Mesendoderm (in vitro differentiated cells): ENCODE data around the gene NBEAL1.
A peak's percentile ranks its signal among the peaks of the same experiment; 100 is the strongest.
"Not testable (repeated sequence)": the region's sequence is repeated elsewhere in the genome, so short reads cannot be mapped to it uniquely, and the experiment has no call there.

Experiments
- DNase-seq: peaks from one replicate; pipeline ENCODE4 v3.0.0; 2013
- H2AK5ac ChIP-seq: 2 replicates; pipeline ENCODE4 v1.6.1; 2013; ENCODE audit warnings: low read length, inconsistent platforms
- H2BK120ac ChIP-seq: 2 replicates; pipeline ENCODE4 v1.6.1; 2013; ENCODE audit warnings: low read depth, mild to moderate bottlenecking, low read length, moderate library complexity, mixed read lengths
- H2BK15ac ChIP-seq: replicated peaks from 2 replicates; pipeline ENCODE4 v1.6.1; 2013; ENCODE audit warnings: low read depth, mild to moderate bottlenecking, moderate library complexity
- H2BK5ac ChIP-seq: 2 replicates; pipeline ENCODE4 v1.6.1; 2013; ENCODE audit warnings: low read length, inconsistent platforms
- H3K18ac ChIP-seq: 2 replicates; pipeline ENCODE4 v1.6.1; 2013; ENCODE audit warnings: mild to moderate bottlenecking, low read length, mixed read lengths
- H3K23ac ChIP-seq: one replicate; pipeline ENCODE4 v1.6.1; 2013; ENCODE audit warnings: low read length
- H3K27ac ChIP-seq: 2 replicates; pipeline ENCODE4 v1.5.1; 2013; ENCODE audit warnings: low read depth, mild to moderate bottlenecking, inconsistent platforms, low read length, moderate library complexity
- H3K27me3 ChIP-seq: 2 replicates; pipeline ENCODE4 v1.6.1; 2013; ENCODE audit warnings: low read length, control low read depth, mild to moderate bottlenecking, inconsistent platforms; ENCODE audit not compliant: insufficient read depth, poor library complexity
- H3K36me3 ChIP-seq: 2 replicates; pipeline ENCODE4 v1.6.1; 2013; ENCODE audit warnings: low read length, inconsistent platforms; ENCODE audit not compliant: control insufficient read depth, insufficient read depth
- H3K4ac ChIP-seq: one replicate; pipeline ENCODE4 v1.6.1; 2013; ENCODE audit warnings: low read depth, mild to moderate bottlenecking, low read length, moderate library complexity
- H3K4me1 ChIP-seq: 2 replicates; pipeline ENCODE4 v1.6.1; 2013; ENCODE audit warnings: low read depth, low read length, inconsistent platforms; ENCODE audit not compliant: control insufficient read depth
- H3K4me2 ChIP-seq: 2 replicates; pipeline ENCODE4 v1.6.1; 2013; ENCODE audit warnings: low read length
- H3K4me3 ChIP-seq: 2 replicates; pipeline ENCODE4 v1.5.1; 2013; ENCODE audit warnings: mild to moderate bottlenecking, low read length
- H3K56ac ChIP-seq: one replicate; pipeline ENCODE4 v1.6.1; 2013; ENCODE audit warnings: low read length
- H3K79me1 ChIP-seq: 2 replicates; pipeline ENCODE4 v1.6.1; 2013; ENCODE audit warnings: low read length, inconsistent platforms
- H3K79me2 ChIP-seq: 2 replicates; pipeline ENCODE4 v1.6.1; 2013; ENCODE audit warnings: mild to moderate bottlenecking, low read length; ENCODE audit not compliant: control insufficient read depth, insufficient read depth
- H3K9ac ChIP-seq: 2 replicates; pipeline ENCODE4 v1.6.1; 2013; ENCODE audit warnings: low read length, inconsistent platforms
- H4K5ac ChIP-seq: one replicate; pipeline ENCODE4 v1.6.1; 2013; ENCODE audit warnings: low read length
- H4K8ac ChIP-seq: one replicate; pipeline ENCODE4 v1.6.1; 2013; ENCODE audit warnings: low read depth, mild to moderate bottlenecking, control low read depth, low read length, moderate library complexity
- WGBS: extraction: QIAGEN DNeasy Blood & Tissue Kit; methylation state at CpG from one replicate; pipeline ENCODE4 v1.1.7; 2013; ENCODE audit warnings: low lambda C conversion rate, missing lambda C conversion rate; ENCODE audit not compliant: insufficient coverage; ENCODE audit errors: extremely low coverage; 5-methylcytosine and 5-hydroxymethylcytosine counted together

NBEAL1 gene

DNA sequence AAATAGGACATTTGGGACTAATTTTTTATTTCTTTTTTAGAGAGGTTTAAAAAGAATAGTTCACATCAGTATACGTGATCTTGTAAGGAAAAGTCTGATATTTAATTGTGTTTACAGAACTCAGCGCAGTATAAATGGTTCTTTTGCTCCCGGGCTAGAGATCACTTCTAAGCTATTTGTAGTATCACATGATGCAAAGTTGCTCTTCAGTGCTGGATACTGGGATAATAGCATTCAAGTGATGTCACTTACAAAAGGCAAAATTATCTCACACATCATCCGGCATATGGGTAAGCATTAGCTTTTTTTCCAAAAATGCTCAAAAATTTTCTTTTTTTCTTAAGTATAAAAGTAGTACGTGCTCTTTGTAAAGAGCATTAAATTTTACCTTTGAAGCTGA lies 186.8 kb downstream of the NBEAL1 start:
- H3K9ac ChIP-seq: no peak overlapping the region
- H3K4me2 ChIP-seq: no peak overlapping the region
- H3K18ac ChIP-seq: no peak overlapping the region
- H3K4me3 ChIP-seq: no peak overlapping the region
- no peak overlapping the region for H3K56ac ChIP-seq
- no peaks in the 10 kb centered on the region for H3K36me3 ChIP-seq
- no peaks in the 10 kb centered on the region for H3K27me3 ChIP-seq
- no peaks in the 10 kb centered on the region for H3K79me1 ChIP-seq
- no peak overlapping the region for H2BK120ac ChIP-seq
- H3K4me1 ChIP-seq: no peaks in the 10 kb centered on the region
- H2BK5ac ChIP-seq: no peak overlapping the region
- no peak overlapping the region for H3K4ac ChIP-seq
- WGBS: no CpG with 5 or more reads among the region's 5 CpGs
- H2AK5ac ChIP-seq: no peak overlapping the region
- no peaks in the 10 kb centered on the region for H3K79me2 ChIP-seq
- no peak overlapping the region for H3K23ac ChIP-seq
- H4K5ac ChIP-seq: no peak overlapping the region
- no peak overlapping the region for H2BK15ac ChIP-seq
- no peak overlapping the region for H3K27ac ChIP-seq
- H4K8ac ChIP-seq: no peak overlapping the region
- no peak for DNase-seq

DNA sequence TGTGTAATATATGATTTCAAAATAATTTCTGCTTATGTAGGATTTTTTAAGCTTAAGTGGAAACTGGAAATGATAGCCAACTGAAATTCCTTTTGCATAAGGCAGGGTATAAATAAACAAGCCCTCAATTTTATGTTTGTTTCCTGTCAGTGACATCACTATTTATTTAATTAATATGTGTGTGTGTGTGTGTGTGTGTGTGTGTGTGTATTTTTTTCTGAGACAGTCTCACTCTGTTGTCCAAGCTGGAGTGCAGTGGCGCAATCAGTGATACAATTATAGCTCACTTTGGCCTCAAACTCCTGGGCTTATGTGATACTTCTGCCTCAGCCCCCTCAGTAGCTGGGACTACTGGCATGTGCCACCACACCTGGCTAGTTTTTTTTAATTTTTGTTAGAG lies 194.9 kb downstream of the NBEAL1 start:
- Histone ChIP-seq H3K4ac (no peak overlapping the region), H3K9ac (no peak overlapping the region), H3K4me3 (no peak overlapping the region), H3K36me3 (no peaks in the 10 kb centered on the region), H3K79me2 (no peaks in the 10 kb centered on the region), H2BK15ac (no peak overlapping the region), H2BK5ac (no peak overlapping the region), H4K5ac (no peak overlapping the region), H3K18ac (no peak overlapping the region), H3K79me1 (no peaks in the 10 kb centered on the region), H2BK120ac (no peak overlapping the region), H3K27me3 (no peaks in the 10 kb centered on the region), H3K23ac (no peak overlapping the region), H2AK5ac (no peak overlapping the region), H4K8ac (no peak overlapping the region), H3K4me1 (no peaks in the 10 kb centered on the region), H3K4me2 (no peak overlapping the region), H3K27ac (no peak overlapping the region), H3K56ac (no peak overlapping the region)
- no peak for DNase-seq
- WGBS: no CpG with 5 or more reads among the region's 1 CpG

DNA sequence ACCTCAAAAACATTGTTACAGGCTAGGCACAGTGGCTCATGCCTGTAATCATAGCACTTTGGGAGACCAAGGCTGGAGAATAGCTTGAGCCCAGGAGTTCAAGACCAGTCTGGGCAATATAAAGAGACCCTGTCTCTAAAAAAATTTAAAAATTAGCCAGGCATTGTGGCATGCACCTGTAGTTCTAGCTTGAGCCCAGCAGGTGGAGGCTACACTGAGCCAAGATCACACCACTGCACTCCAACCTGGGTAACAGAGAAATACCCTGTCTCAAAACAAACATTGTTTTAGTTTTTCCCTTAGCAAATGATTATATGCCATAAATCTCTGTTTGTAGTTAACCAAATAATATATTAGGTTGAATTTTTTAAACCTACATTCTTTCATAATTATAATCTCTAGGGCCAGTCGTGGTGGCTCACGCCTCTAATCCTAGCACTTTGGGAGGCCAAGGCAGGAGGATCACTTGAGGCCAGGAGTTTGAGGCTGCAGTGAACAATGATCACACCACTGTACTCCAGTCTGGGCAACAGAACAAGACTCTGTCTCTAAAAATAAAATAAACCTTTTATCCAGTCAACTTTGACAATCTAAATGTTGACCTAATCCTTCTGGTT lies 210.9 kb downstream of the NBEAL1 start:
- H4K5ac ChIP-seq: no peak overlapping the region
- H3K27ac ChIP-seq: no peak overlapping the region
- H3K4ac ChIP-seq: no peak overlapping the region
- H3K9ac ChIP-seq: no peak overlapping the region
- H3K18ac ChIP-seq: no peak overlapping the region
- H3K36me3 ChIP-seq: no peaks in the 10 kb centered on the region
- H3K79me2 ChIP-seq: no peaks in the 10 kb centered on the region
- H3K56ac ChIP-seq: no peak overlapping the region
- no peak overlapping the region for H2BK120ac ChIP-seq
- no peak overlapping the region for H2BK5ac ChIP-seq
- DNase-seq: peak; percentile 35
- H2BK15ac ChIP-seq: no peak overlapping the region
- H3K79me1 ChIP-seq: no peaks in the 10 kb centered on the region
- no peak overlapping the region for H4K8ac ChIP-seq
- no peaks in the 10 kb centered on the region for H3K4me1 ChIP-seq
- H3K4me2 ChIP-seq: no peak overlapping the region
- no peak overlapping the region for H3K23ac ChIP-seq
- H2AK5ac ChIP-seq: no peak overlapping the region
- H3K4me3 ChIP-seq: no peak overlapping the region
- no CpG with 5 or more reads among the region's 2 CpGs for WGBS
- H3K27me3 ChIP-seq: no peaks in the 10 kb centered on the region

DNA sequence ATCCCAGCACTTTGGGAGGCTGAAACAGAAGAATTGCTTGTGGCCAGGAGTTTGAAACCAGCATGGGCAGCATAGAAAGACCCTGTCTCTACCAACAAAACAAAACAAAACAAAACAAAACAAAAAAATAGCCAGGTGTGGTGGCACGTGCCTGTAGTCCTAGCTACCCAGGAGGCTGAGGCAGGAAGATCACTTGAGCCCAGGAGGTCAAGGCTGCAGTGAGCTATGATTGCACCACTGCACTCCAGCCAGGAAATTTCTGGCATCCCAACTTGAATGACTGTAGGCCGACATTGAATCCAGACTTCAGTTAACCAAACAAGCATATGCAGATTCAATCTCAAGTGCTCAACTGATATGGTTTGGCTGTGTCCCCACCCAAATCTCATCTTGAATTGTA lies 215.0 kb downstream of the NBEAL1 start:
- not testable (repeated sequence) for H2BK15ac ChIP-seq, H3K18ac ChIP-seq, H2BK120ac ChIP-seq, H3K4me3 ChIP-seq, H3K27ac ChIP-seq, H4K8ac ChIP-seq, H2AK5ac ChIP-seq, H3K36me3 ChIP-seq, H3K56ac ChIP-seq, H3K4me2 ChIP-seq, H3K23ac ChIP-seq, H2BK5ac ChIP-seq, H3K27me3 ChIP-seq, H3K79me2 ChIP-seq, H3K9ac ChIP-seq, DNase-seq, H3K79me1 ChIP-seq, H4K5ac ChIP-seq, H3K4ac ChIP-seq, H3K4me1 ChIP-seq
- no CpG with 5 or more reads among the region's 2 CpGs for WGBS

DNA sequence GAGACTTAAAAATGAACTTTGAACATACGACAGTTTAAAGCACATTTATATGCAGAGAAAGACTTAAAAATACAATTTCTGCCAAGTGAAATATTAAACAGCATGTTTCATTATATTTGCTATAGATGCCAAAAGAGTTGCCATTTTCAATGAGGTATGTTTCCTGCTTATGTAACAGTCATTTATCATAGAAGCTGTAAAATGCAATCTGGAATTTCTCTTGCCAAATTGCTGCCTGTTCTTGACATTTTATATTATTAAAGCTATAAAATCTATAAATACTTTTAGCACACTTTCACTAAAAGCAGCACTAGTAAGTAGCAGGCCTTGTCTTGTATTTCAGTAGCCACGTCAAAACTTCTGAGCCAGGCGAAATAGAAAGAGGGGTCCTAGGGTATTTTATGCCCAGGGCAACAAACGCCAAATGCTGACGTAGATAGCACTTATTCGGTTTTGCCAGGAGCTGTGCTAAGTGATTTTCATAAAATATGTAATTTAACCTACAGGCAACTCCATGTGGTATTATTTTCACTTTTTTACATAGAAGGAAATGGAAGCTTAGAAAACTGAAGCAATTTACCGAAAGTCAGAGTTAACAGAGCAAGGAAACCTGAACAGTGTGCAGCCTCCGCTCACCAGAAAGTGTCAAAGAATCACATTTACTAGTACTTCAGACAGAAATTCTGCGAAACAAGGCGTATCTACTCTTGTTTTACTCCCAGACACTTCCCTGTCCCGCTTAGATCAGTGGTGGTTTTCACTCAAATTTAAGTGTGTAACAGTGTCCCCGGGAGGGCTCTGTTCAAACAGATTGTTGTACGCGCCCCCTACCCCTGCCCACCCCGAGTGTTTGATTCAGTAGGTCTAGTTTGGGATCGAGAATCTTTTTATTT lies 222.9 kb downstream of the NBEAL1 start:
- Histone ChIP-seq H3K27me3 (no peaks in the 10 kb centered on the region), H3K36me3 (no peaks in the 10 kb centered on the region), H3K4me3 (no peak overlapping the region), H4K5ac (no peak overlapping the region), H2BK15ac (no peak overlapping the region), H3K27ac (no peak overlapping the region), H2BK120ac (no peak overlapping the region), H2AK5ac (no peak overlapping the region), H4K8ac (no peak overlapping the region), H3K56ac (peak overlapping the region; percentile 75), H3K79me1 (peaks cover 10% of the 10 kb centered on the region), H3K4me2 (no peak overlapping the region), H3K4me1 (no peaks in the 10 kb centered on the region), H3K9ac (no peak overlapping the region), H3K23ac (no peak overlapping the region), H2BK5ac (no peak overlapping the region), H3K4ac (no peak overlapping the region), H3K79me2 (peaks cover 5% of the 10 kb centered on the region), H3K18ac (no peak overlapping the region)
- no CpG with 5 or more reads among the region's 16 CpGs for WGBS
- DNase-seq: no peak
